H9 (cell line): ENCODE data around the gene KCNK10. TPM values are rescaled to one million over a fixed set of nuclear protein-coding genes. Genes with fewer than 3 reads are reported as not detected.

Source experiments
- DNase-seq: peaks from one replicate; pipeline ENCODE4 v3.0.0-alpha.2; 2017
- H2AFZ ChIP-seq: one replicate; pipeline ENCODE4 v1.6.1; 2013; ENCODE audit warnings: mild to moderate bottlenecking, low read length, control low read depth, moderate library complexity
- H2AK5ac ChIP-seq: 2 replicates; pipeline ENCODE4 v1.6.1; 2013; ENCODE audit warnings: low read length, control low read depth, mixed read lengths; ENCODE audit not compliant: insufficient read length
- H2BK120ac ChIP-seq: one replicate; pipeline ENCODE4 v1.6.1; 2013; ENCODE audit warnings: low read depth, mild to moderate bottlenecking, low read length, control low read depth, inconsistent platforms; ENCODE audit not compliant: poor library complexity, severe bottlenecking
- H2BK12ac ChIP-seq: 2 replicates; pipeline ENCODE4 v1.6.1; 2013; ENCODE audit warnings: low read length, control low read depth, mixed read lengths, low read depth; ENCODE audit not compliant: insufficient read length
- H2BK15ac ChIP-seq: 2 replicates; pipeline ENCODE4 v1.6.1; 2013; ENCODE audit warnings: low read depth, low read length, control low read depth
- H2BK20ac ChIP-seq: one replicate; pipeline ENCODE4 v1.6.1; 2013; ENCODE audit warnings: low read depth, mild to moderate bottlenecking, low read length, control low read depth, inconsistent platforms; ENCODE audit not compliant: poor library complexity, severe bottlenecking
- H2BK5ac ChIP-seq: 2 replicates; pipeline ENCODE4 v1.6.1; 2013; ENCODE audit warnings: low read length, control low read depth, mixed read lengths; ENCODE audit not compliant: insufficient read length
- H3K14ac ChIP-seq: 2 replicates; pipeline ENCODE4 v1.6.1; 2013; ENCODE audit warnings: low read length, control low read depth; ENCODE audit not compliant: insufficient read depth
- H3K18ac ChIP-seq: 2 replicates; pipeline ENCODE4 v1.6.1; 2013; ENCODE audit warnings: low read depth, mild to moderate bottlenecking, mixed read lengths, low read length, control low read depth; ENCODE audit not compliant: insufficient read length
- H3K23ac ChIP-seq: 2 replicates; pipeline ENCODE4 v1.6.1; 2013; ENCODE audit warnings: low read length, control low read depth, mixed read lengths, low read depth; ENCODE audit not compliant: insufficient read length
- H3K23me2 ChIP-seq: 2 replicates; pipeline ENCODE4 v1.6.1; 2013; ENCODE audit warnings: low read depth, mild to moderate bottlenecking, mixed read lengths, low read length, control low read depth; ENCODE audit not compliant: insufficient read length, poor library complexity, severe bottlenecking
- H3K27ac ChIP-seq: 2 replicates; pipeline ENCODE4 v1.5.1; 2013; ENCODE audit warnings: low read length, control low read depth, mixed read lengths, low read depth; ENCODE audit not compliant: insufficient read length
- H3K27me3 ChIP-seq: 2 replicates; pipeline ENCODE4 v1.6.1; 2013; ENCODE audit warnings: low read length, control low read depth, inconsistent platforms; ENCODE audit not compliant: insufficient read depth
- H3K4ac ChIP-seq: 2 replicates; pipeline ENCODE4 v1.6.1; 2013; ENCODE audit warnings: low read depth, mild to moderate bottlenecking, control low read depth, inconsistent platforms, low read length, moderate library complexity
- H3K4me1 ChIP-seq: 2 replicates; pipeline ENCODE4 v1.6.1; 2013; ENCODE audit warnings: low read length, control low read depth, inconsistent platforms; ENCODE audit not compliant: insufficient read depth
- H3K4me2 ChIP-seq: 2 replicates; pipeline ENCODE4 v1.6.1; 2013; ENCODE audit warnings: low read length, control low read depth, mixed read lengths; ENCODE audit not compliant: insufficient read length, insufficient read depth
- H3K56ac ChIP-seq: 2 replicates; pipeline ENCODE4 v1.6.1; 2013; ENCODE audit warnings: low read depth, mild to moderate bottlenecking, mixed read lengths, low read length, control low read depth; ENCODE audit not compliant: insufficient read length
- H3K79me1 ChIP-seq: 2 replicates; pipeline ENCODE4 v1.6.1; 2013; ENCODE audit warnings: low read depth, mild to moderate bottlenecking, moderate library complexity, low read length, control low read depth, inconsistent platforms; ENCODE audit not compliant: insufficient read depth, poor library complexity, severe bottlenecking
- H3K79me2 ChIP-seq: 2 replicates; pipeline ENCODE4 v1.6.1; 2013; ENCODE audit warnings: low read length, control low read depth, inconsistent platforms; ENCODE audit not compliant: insufficient read depth
- H3K9ac ChIP-seq: 2 replicates; pipeline ENCODE4 v1.6.1; 2013; ENCODE audit warnings: low read length, control low read depth, mixed read lengths; ENCODE audit not compliant: insufficient read length; ENCODE audit errors: extremely low read depth
- H3K9me3 ChIP-seq: one replicate; pipeline ENCODE4 v1.6.1; 2013; ENCODE audit warnings: low read depth, low read length, inconsistent platforms; ENCODE audit not compliant: control insufficient read depth
- H3T11ph ChIP-seq: one replicate; pipeline ENCODE4 v1.6.1; 2013; ENCODE audit warnings: mild to moderate bottlenecking, low read length, control low read depth, inconsistent platforms
- H4K20me1 ChIP-seq: one replicate; pipeline ENCODE4 v1.6.1; 2013; ENCODE audit not compliant: control insufficient read depth, insufficient read length, insufficient read depth
- H4K5ac ChIP-seq: 2 replicates; pipeline ENCODE4 v1.6.1; 2013; ENCODE audit warnings: low read depth, mild to moderate bottlenecking, mixed read lengths, low read length, control low read depth; ENCODE audit not compliant: insufficient read length
- H4K8ac ChIP-seq: replicated peaks from 2 replicates; pipeline ENCODE4 v1.6.1; 2013; ENCODE audit warnings: low read length, control low read depth, mixed read lengths, low read depth; ENCODE audit not compliant: insufficient read length
- H4K91ac ChIP-seq: 2 replicates; pipeline ENCODE4 v1.6.1; 2013; ENCODE audit warnings: low read depth, mild to moderate bottlenecking, moderate library complexity, mixed read lengths, low read length, control low read depth; ENCODE audit not compliant: insufficient read length
- H3K27ac Mint-ChIP-seq, 3 experiments: 2 replicates in 2 of 3; 3 replicates in 1 of 3; pipeline ENCODE4 v1.8.0; 2020 to 2021; ENCODE audit warnings: mixed read lengths in 3 of 3, mild to moderate bottlenecking in 1 of 3, moderate library complexity in 1 of 3
- H3K27me3 Mint-ChIP-seq: 2 replicates; pipeline ENCODE4 v1.8.0; 2021; ENCODE audit warnings: low read depth, mild to moderate bottlenecking, moderate library complexity, mixed read lengths
- H3K36me3 Mint-ChIP-seq, 3 experiments: 2 replicates in 2 of 3; 3 replicates in 1 of 3; pipeline ENCODE4 v1.8.0; 2020 to 2021; ENCODE audit warnings: low read depth in 3 of 3, mixed read lengths in 3 of 3; ENCODE audit not compliant: insufficient read depth in 1 of 3
- H3K4me1 Mint-ChIP-seq, 2 experiments: 2 replicates each; pipeline ENCODE4 v1.8.0; 2020; ENCODE audit warnings: mixed read lengths in 2 of 2
- H3K4me3 Mint-ChIP-seq, 2 experiments: 2 replicates in 1 of 2; 3 replicates in 1 of 2; pipeline ENCODE4 v1.8.0; 2020 to 2021; ENCODE audit warnings: mild to moderate bottlenecking in 2 of 2, mixed read lengths in 2 of 2, moderate library complexity in 1 of 2
- H3K9me3 Mint-ChIP-seq, 2 experiments: 2 replicates in 1 of 2; 3 replicates in 1 of 2; pipeline ENCODE4 v1.8.0; 2020; ENCODE audit warnings: mild to moderate bottlenecking in 2 of 2, mixed read lengths in 2 of 2, moderate library complexity in 1 of 2
- total RNA-seq: library from RNA; stranded (reverse); gene quantifications from 2 replicates; pipeline ENCODE4 v1.2.1, GENCODE V29; 2021
- TF ChIP-seq, protein P1 (sequence below): fragments of 200-600 bp; sonication (generic); conservative IDR thresholded peaks from 3 replicates; pipeline ENCODE4 v1.8.0; 2021; ENCODE audit warnings: antibody characterized with exemption, mild to moderate bottlenecking

The KCNK10 gene
- total RNA-seq, 1 experiment from 2014 or later: 0.33 TPM

DNA sequence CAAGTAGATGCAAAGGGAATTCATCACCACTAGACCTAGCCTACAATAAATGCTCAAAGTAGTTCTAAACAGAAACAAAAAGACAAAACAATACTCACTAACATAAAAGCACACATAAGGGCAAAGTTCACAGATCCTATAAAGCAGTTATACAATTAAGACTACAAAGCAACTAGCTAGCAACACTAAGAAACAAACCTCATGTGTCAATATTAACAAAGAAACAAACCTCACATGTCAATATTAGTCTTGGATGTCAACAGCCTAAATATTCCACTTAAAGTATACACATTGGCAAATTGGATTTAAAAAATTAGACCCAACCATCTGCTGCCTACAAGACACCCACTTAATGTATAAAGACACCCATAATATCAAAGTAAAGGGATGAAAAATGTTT, 152.7 kb downstream of the KCNK10 start:
- DNase-seq: no peak
- Mint-ChIP-seq H3K4me1 (peaks cover 0 to 2% of the 10 kb centered on the region in 2 experiments; a peak in 3 of 4 replicates), H3K4me3 (no peak overlapping the region), H3K27ac (no peak overlapping the region), H3K36me3 (no peaks in the 10 kb centered on the region; a peak in 1 of 7 replicates), H3K27me3 (peaks cover 4% of the 10 kb centered on the region), H3K9me3 (peaks cover 0 to 2% of the 10 kb centered on the region in 2 experiments; a peak in 1 of 5 replicates)
- no peak overlapping the region for H2BK15ac ChIP-seq
- no peaks in the 10 kb centered on the region for H3K4me1 ChIP-seq
- no peak overlapping the region for H3K56ac ChIP-seq
- no peak overlapping the region for H2AK5ac ChIP-seq
- no peak overlapping the region for H3K27ac ChIP-seq
- no peaks in the 10 kb centered on the region for H3K9me3 ChIP-seq
- H3T11ph ChIP-seq: no peak overlapping the region
- H4K8ac ChIP-seq: no peak overlapping the region
- H3K4me2 ChIP-seq: no peak overlapping the region
- no peak overlapping the region for H3K4ac ChIP-seq
- no peak overlapping the region for H3K9ac ChIP-seq
- no peak overlapping the region for H3K14ac ChIP-seq
- H2BK5ac ChIP-seq: no peak overlapping the region
- TF ChIP-seq, protein P1, sequence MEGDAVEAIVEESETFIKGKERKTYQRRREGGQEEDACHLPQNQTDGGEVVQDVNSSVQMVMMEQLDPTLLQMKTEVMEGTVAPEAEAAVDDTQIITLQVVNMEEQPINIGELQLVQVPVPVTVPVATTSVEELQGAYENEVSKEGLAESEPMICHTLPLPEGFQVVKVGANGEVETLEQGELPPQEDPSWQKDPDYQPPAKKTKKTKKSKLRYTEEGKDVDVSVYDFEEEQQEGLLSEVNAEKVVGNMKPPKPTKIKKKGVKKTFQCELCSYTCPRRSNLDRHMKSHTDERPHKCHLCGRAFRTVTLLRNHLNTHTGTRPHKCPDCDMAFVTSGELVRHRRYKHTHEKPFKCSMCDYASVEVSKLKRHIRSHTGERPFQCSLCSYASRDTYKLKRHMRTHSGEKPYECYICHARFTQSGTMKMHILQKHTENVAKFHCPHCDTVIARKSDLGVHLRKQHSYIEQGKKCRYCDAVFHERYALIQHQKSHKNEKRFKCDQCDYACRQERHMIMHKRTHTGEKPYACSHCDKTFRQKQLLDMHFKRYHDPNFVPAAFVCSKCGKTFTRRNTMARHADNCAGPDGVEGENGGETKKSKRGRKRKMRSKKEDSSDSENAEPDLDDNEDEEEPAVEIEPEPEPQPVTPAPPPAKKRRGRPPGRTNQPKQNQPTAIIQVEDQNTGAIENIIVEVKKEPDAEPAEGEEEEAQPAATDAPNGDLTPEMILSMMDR: no peak
- no peaks in the 10 kb centered on the region for H3K23me2 ChIP-seq
- H4K5ac ChIP-seq: no peak overlapping the region
- no peak overlapping the region for H2BK20ac ChIP-seq
- no peaks in the 10 kb centered on the region for H3K79me2 ChIP-seq
- H2BK12ac ChIP-seq: no peak overlapping the region
- H2BK120ac ChIP-seq: no peak overlapping the region
- H3K27me3 ChIP-seq: no peaks in the 10 kb centered on the region
- no peaks in the 10 kb centered on the region for H3K79me1 ChIP-seq
- H3K23ac ChIP-seq: no peak overlapping the region
- H2AFZ ChIP-seq: no peak overlapping the region
- H3K18ac ChIP-seq: no peak overlapping the region
- no peak overlapping the region for H4K91ac ChIP-seq
- H4K20me1 ChIP-seq: no peaks in the 10 kb centered on the region
